NCI-H1694 treated with DMSO at 0.1 percent for 48 hours (cell line): ENCODE data around the gene CGRRF1.

ENCODE experiments used
- DNase-seq: peaks from one replicate; lab custom pipeline; 2025; lab: John Stamatoyannopoulos, UW

The CGRRF1 gene

DNA sequence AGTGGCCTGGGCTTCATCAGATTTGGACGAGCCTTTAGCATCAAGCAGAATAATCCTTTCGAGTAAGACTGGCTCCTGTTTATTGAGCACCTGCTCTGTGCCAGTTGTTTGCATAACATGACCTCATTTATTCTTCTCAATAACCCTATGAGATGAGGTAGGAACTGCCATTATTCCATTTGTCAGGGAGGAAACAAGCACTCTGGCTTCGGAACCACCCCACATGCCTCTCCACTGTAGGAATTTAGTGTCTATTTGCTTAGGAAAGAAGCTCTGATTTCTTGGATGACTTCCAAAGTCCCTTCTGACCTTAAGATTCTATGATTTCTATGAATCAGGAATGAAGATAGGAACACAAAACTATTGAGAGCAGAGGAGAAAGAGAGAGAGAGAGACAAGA, 68.3 kb downstream of the CGRRF1 start:
- DNase-seq: no peak

DNA sequence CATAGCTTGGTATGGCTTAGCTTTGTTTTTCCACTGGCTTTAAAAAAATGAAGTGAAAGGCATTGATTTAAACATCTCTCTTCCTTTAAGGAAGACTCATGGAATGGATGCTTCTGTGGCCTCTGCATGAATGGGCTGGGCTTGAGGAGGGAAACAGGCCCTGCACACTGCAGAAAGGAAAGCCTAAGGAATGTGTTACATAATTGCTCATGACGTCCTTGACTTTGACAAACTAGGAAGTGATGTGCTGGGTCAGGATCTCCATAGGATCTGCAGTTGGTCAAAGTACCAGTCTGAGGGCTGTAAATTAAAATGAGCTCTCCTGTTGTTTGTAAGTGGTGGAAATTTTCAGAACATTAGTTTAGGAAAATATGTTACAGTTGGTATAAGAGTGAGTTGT, 69.9 kb downstream of the CGRRF1 start:
- no peak for DNase-seq

DNA sequence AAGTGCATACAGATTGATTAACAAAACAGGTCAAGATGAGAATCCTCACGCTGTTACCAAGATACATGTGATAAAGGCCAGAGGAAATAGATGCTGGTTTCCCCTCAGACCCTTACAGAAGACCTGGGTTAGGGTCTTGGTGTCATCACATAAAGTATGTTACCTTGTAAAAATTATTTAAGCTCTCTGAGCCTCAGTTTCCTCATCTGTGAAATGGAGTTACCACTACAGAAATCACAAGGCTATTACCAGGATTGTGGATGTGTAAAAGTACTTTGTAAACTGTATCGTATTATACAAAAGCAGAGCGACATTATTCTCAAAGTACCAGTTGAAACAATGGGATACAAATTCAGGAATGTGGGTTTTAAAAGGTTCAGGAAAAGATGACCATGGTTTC, 71.2 kb downstream of the CGRRF1 start:
- no peak for DNase-seq

DNA sequence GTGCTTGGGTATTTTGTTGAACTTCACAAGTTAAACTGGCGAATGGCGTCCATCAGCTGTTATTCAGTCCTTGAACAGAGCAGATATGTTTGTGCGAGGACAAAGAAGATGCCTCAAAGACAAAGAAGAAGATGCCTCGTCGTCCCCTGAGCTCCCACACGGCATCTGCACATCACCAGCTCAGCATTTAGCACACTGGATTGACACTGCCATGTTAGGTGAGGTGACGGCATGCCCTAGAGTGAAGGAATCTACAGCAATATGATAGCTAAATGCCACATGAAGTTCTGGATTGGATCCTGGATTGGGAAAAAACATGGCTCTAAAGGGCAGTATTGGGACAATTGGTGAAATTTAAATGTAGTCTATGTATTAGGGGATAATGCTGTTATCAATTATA, 72.6 kb downstream of the CGRRF1 start:
- DNase-seq: no peak

DNA sequence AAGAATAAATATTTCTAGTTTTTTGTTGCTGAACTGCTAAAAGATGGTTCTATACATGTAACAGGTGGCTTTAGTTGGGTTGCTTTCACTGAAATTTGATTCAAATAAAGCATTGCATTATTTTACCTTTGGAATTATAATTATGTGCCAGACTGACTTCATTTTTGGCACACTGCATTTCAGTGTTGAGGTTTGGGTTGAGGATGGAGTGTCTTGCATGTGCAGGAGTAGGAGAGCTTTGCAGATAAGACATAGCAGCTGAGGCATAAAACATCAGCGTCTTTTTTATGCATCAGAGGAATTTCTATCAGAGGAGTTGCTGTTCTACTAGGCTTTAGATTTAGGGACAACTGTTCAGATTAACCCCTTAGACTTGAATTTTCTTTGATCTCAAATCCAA, 74.4 kb downstream of the CGRRF1 start:
- DNase-seq: no peak

DNA sequence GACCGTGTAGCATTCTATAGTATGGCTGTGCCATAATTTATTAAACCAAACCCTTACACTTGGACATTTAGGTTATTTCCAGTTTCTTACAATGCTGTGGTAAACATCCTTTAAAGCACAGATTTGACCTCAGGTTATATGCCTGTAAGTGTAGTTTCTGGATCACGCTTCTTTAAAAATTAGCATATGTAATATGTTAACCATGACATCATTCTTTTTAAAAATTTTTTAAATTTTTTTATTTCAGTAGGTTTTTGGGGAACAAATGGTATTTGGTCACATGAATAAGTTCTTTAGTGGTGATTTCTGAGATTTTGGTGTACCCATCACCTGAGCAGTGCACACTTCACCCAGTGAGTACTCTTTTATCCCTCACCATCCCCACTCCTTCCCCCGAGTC, 75.5 kb downstream of the CGRRF1 start:
- DNase-seq: no peak
